Mesothelial cell of epicardium (in vitro differentiated cells): ENCODE measurements around the gene PPP1R9A. TPM values are rescaled to one million over a fixed set of nuclear protein-coding genes. Genes with fewer than 3 reads are reported as not detected.

Source experiments
- DNase-seq, 2 experiments: peaks; one replicate each; pipeline ENCODE4 v3.0.0; 2021; ENCODE audit warnings: low spot score in 2 of 2; ENCODE audit not compliant: unreplicated experiment in 2 of 2
- H3K27ac Mint-ChIP-seq: 2 replicates; pipeline ENCODE4 v1.8.0; 2021; ENCODE audit warnings: mixed read lengths
- H3K27me3 Mint-ChIP-seq: 2 replicates; pipeline ENCODE4 v1.8.0; 2021; ENCODE audit warnings: low read depth, mixed read lengths
- H3K36me3 Mint-ChIP-seq: 2 replicates; pipeline ENCODE4 v1.8.0; 2021; ENCODE audit warnings: mixed read lengths
- H3K4me1 Mint-ChIP-seq: 2 replicates; pipeline ENCODE4 v1.8.0; 2021; ENCODE audit warnings: mixed read lengths
- H3K4me3 Mint-ChIP-seq: 2 replicates; pipeline ENCODE4 v1.8.0; 2021; ENCODE audit warnings: mild to moderate bottlenecking, moderate library complexity, mixed read lengths
- H3K9me3 Mint-ChIP-seq: 2 replicates; pipeline ENCODE4 v1.8.0; 2021; ENCODE audit warnings: mixed read lengths
- CTCF ChIP-seq: fragments of 200-600 bp; sonication (generic); IDR thresholded peaks from one replicate; pipeline ENCODE4 v1.5.0; 2021; ENCODE audit warnings: antibody characterized with exemption; ENCODE audit not compliant: unreplicated experiment
- total RNA-seq: library from RNA; stranded (reverse); gene quantifications from 3 replicates; pipeline ENCODE4 v1.2.1, GENCODE V29; 2021

Gene PPP1R9A
- total RNA-seq, 1 donor from 2014 or later, result 39.3 TPM

- DNase-seq, result no peak
- Mint-ChIP-seq H3K9me3 (peaks cover 9% of the 10 kb centered on the region), H3K27me3 (peaks cover 23% of the 10 kb centered on the region), H3K4me1 (no peaks in the 10 kb centered on the region), H3K27ac (no peak overlapping the region), H3K4me3 (no peak overlapping the region), H3K36me3 (no peaks in the 10 kb centered on the region)
- TF ChIP-seq CTCF, result no peak
Measured at GRCh38 chr7:95321720-95322119, 414.3 kb downstream of the PPP1R9A start.

- H3K36me3 Mint-ChIP-seq, result no peaks in the 10 kb centered on the region
- no peaks in the 10 kb centered on the region for H3K4me1 Mint-ChIP-seq
- no peak overlapping the region for H3K4me3 Mint-ChIP-seq
- no peak for TF ChIP-seq CTCF
- no peak for DNase-seq
- H3K9me3 Mint-ChIP-seq, result peaks cover 9% of the 10 kb centered on the region
- H3K27ac Mint-ChIP-seq, result no peak overlapping the region
- peaks cover 23% of the 10 kb centered on the region for H3K27me3 Mint-ChIP-seq
Measured at GRCh38 chr7:95322396-95322795, 415.0 kb downstream of the PPP1R9A start.

GRCh38 chr7:95322854-95323253 is 415.5 kb downstream of the PPP1R9A start:
- Mint-ChIP-seq H3K9me3 (peaks cover 9% of the 10 kb centered on the region), H3K4me3 (no peak overlapping the region), H3K27ac (no peak overlapping the region), H3K4me1 (no peaks in the 10 kb centered on the region), H3K36me3 (no peaks in the 10 kb centered on the region), H3K27me3 (peaks cover 23% of the 10 kb centered on the region)
- TF ChIP-seq CTCF, result no peak
- no peak for DNase-seq

GRCh38 chr7:95323410-95324129 is 416.2 kb downstream of the PPP1R9A start:
- Mint-ChIP-seq H3K27ac (no peak overlapping the region), H3K4me1 (no peaks in the 10 kb centered on the region), H3K9me3 (peaks cover 9% of the 10 kb centered on the region), H3K4me3 (no peak overlapping the region), H3K36me3 (no peaks in the 10 kb centered on the region), H3K27me3 (peaks cover 23% of the 10 kb centered on the region)
- no peak for TF ChIP-seq CTCF
- no peak for DNase-seq

GRCh38 chr7:95324431-95324830 is 417.0 kb downstream of the PPP1R9A start, which contains the start of gene PON1:
TSS of gene PON1 (minus strand) at chr7:95324532. CDS start at chr7:95324475, 57 bp downstream.
- H3K4me1 Mint-ChIP-seq, result no peaks in the 10 kb centered on the region
- H3K9me3 Mint-ChIP-seq, result peaks cover 9% of the 10 kb centered on the region
- peaks cover 23% of the 10 kb centered on the region for H3K27me3 Mint-ChIP-seq
- no peak for TF ChIP-seq CTCF
- H3K4me3 Mint-ChIP-seq, result no peak within 1 kb of the TSS
- H3K27ac Mint-ChIP-seq, result no peak within 1 kb of the TSS
- no peaks in the 10 kb centered on the region for H3K36me3 Mint-ChIP-seq
- DNase-seq, result no peak
